H1 (cell line): ENCODE data around the gene SYNJ2BP. TPM values are rescaled to one million over a fixed set of nuclear protein-coding genes. Genes with fewer than 3 reads are reported as not detected.

Experiments
- CTCF ChIA-PET: fragments of 300-600 bp; sonication (Branson Sonifier 250); formaldehyde crosslinking; loops from one replicate; lab custom pipeline; 2021; ENCODE audit not compliant: partially characterized antibody; lab: Charles Lee
- POLR2A ChIA-PET: fragments of 300-600 bp; sonication (Branson Sonifier 250); formaldehyde crosslinking; loops from one replicate; lab custom pipeline; 2021; ENCODE audit warnings: inconsistent platforms; ENCODE audit not compliant: partially characterized antibody; lab: Charles Lee
- DNase-seq, 2 experiments: peaks; one replicate each; pipeline versions ENCODE4 v3.0.0 to v3.0.0-alpha.2; 2010 to 2022; ENCODE audit warnings: low spot score in 2 of 2, low read depth in 1 of 2, mixed read lengths in 1 of 2
- FAIRE-seq: peaks from 2 replicates; lab custom pipeline; 2011; peaks lifted over from hg19 to GRCh38; lab: Jason Lieb, UNC
- H2AFZ ChIP-seq: 2 replicates; pipeline ENCODE4 v1.8.1; 2012; ENCODE audit warnings: low read length, inconsistent platforms
- H2AK5ac ChIP-seq: 2 replicates; pipeline ENCODE4 v1.6.1; 2013; ENCODE audit warnings: low read depth, low read length
- H2BK120ac ChIP-seq: replicated peaks from 2 replicates; pipeline ENCODE3; 2013; ENCODE audit warnings: low read depth, low read length, inconsistent platforms
- H2BK12ac ChIP-seq: 2 replicates; pipeline ENCODE4 v1.6.1; 2013; ENCODE audit warnings: low read depth, low read length
- H2BK15ac ChIP-seq: 2 replicates; pipeline ENCODE4 v1.6.1; 2013; ENCODE audit warnings: low read length
- H2BK20ac ChIP-seq: 2 replicates; pipeline ENCODE4 v1.6.1; 2013; ENCODE audit warnings: low read length
- H2BK5ac ChIP-seq: 2 replicates; pipeline ENCODE4 v1.6.1; 2013; ENCODE audit warnings: low read depth, low read length
- H3K14ac ChIP-seq: 2 replicates; pipeline ENCODE4 v1.6.1; 2013; ENCODE audit warnings: inconsistent platforms; ENCODE audit not compliant: insufficient read length
- H3K18ac ChIP-seq: 2 replicates; pipeline ENCODE4 v1.6.1; 2013; ENCODE audit warnings: low read length; ENCODE audit errors: extremely low read depth
- H3K23ac ChIP-seq: 2 replicates; pipeline ENCODE4 v1.6.1; 2013; ENCODE audit warnings: inconsistent platforms; ENCODE audit not compliant: insufficient read length
- H3K23me2 ChIP-seq: 2 replicates; pipeline ENCODE4 v1.6.1; 2013; ENCODE audit warnings: low read depth, low read length
- H3K27ac ChIP-seq: 2 replicates; pipeline ENCODE4 v1.6.1; 2011; ENCODE audit warnings: low read depth, low read length, inconsistent platforms
- H3K27me3 ChIP-seq, 4 experiments: replicated peaks in 1 of 4; 1 replicate in 1 of 4; 2 replicates in 3 of 4; pipeline versions ENCODE4 v1.6.1 to v1.8.1; 2011 to 2013; ENCODE audit warnings: low read length in 3 of 4, mild to moderate bottlenecking in 3 of 4, inconsistent platforms in 2 of 4, mixed read lengths in 2 of 4, moderate library complexity in 1 of 4; ENCODE audit not compliant: control insufficient read depth in 3 of 4, insufficient read depth in 3 of 4; ENCODE audit errors: extremely low read depth in 1 of 4
- H3K36me3 ChIP-seq, 4 experiments: 2 replicates each; pipeline versions ENCODE4 v1.6.1 to v1.8.1; 2011 to 2013; ENCODE audit warnings: mild to moderate bottlenecking in 4 of 4, low read length in 3 of 4, moderate library complexity in 2 of 4, control low read depth in 1 of 4, inconsistent platforms in 1 of 4; ENCODE audit not compliant: insufficient read depth in 4 of 4, control insufficient read depth in 2 of 4
- H3K4ac ChIP-seq: replicated peaks from 2 replicates; pipeline ENCODE3; 2013; ENCODE audit warnings: low read length, low read depth, mixed read lengths, inconsistent platforms; ENCODE audit not compliant: insufficient read length
- H3K4me1 ChIP-seq, 4 experiments: replicated peaks in 1 of 4; 1 replicate in 1 of 4; 2 replicates in 3 of 4; pipeline versions ENCODE4 v1.6.1 to v1.8.1; 2011 to 2013; ENCODE audit warnings: low read length in 3 of 4, inconsistent platforms in 2 of 4, mixed read lengths in 1 of 4; ENCODE audit not compliant: insufficient read depth in 4 of 4, control insufficient read depth in 3 of 4
- H3K4me2 ChIP-seq, 2 experiments: 2 replicates each; pipeline versions ENCODE4 v1.6.1 to v1.8.1; 2011 to 2013; ENCODE audit warnings: low read depth in 2 of 2, low read length in 2 of 2, control low read depth in 1 of 2, inconsistent platforms in 1 of 2, mild to moderate bottlenecking in 1 of 2; ENCODE audit not compliant: insufficient read depth in 1 of 2
- H3K4me3 ChIP-seq, 4 experiments: fragments of 200-600, 300-600 bp in 1 of 4; sonication (generic), shearing (Covaris generic), sonication (Bioruptor Twin) in 1 of 4; 2 replicates each; pipeline versions ENCODE4 v1.5.1 to v1.8.1; 2011 to 2016; ENCODE audit warnings: low read length in 4 of 4, low read depth in 3 of 4, control low read depth in 2 of 4, inconsistent platforms in 2 of 4, mild to moderate bottlenecking in 2 of 4, mixed read lengths in 1 of 4, moderate library complexity in 1 of 4; ENCODE audit not compliant: insufficient read depth in 2 of 4; ENCODE audit errors: extremely low read depth in 1 of 4
- H3K56ac ChIP-seq: replicated peaks from 2 replicates; pipeline ENCODE3; 2013; ENCODE audit warnings: low read depth, mild to moderate bottlenecking, mixed read lengths, low read length, inconsistent platforms; ENCODE audit not compliant: insufficient read length
- H3K79me1 ChIP-seq: 2 replicates; pipeline ENCODE4 v1.6.1; 2013; ENCODE audit warnings: low read depth, low read length, control low read depth
- H3K79me2 ChIP-seq, 2 experiments: 2 replicates each; pipeline versions ENCODE4 v1.6.1 to v1.8.1; 2012 to 2013; ENCODE audit warnings: low read length in 2 of 2, mild to moderate bottlenecking in 2 of 2, inconsistent platforms in 1 of 2; ENCODE audit not compliant: insufficient read depth in 2 of 2, control insufficient read depth in 1 of 2
- H3K9ac ChIP-seq, 4 experiments: replicated peaks in 1 of 4; 1 replicate in 1 of 4; 2 replicates in 3 of 4; pipeline versions ENCODE4 v1.6.1 to v1.8.1; 2011 to 2013; ENCODE audit warnings: low read depth in 3 of 4, low read length in 3 of 4, control low read depth in 2 of 4, mild to moderate bottlenecking in 2 of 4, moderate library complexity in 2 of 4, inconsistent platforms in 1 of 4; ENCODE audit errors: extremely low read depth in 1 of 4
- H3K9me3 ChIP-seq, 2 experiments: 2 replicates each; pipeline versions ENCODE4 v1.6.1 to v1.8.1; 2012 to 2013; ENCODE audit warnings: mild to moderate bottlenecking in 2 of 2, moderate library complexity in 2 of 2, control low read depth in 1 of 2, inconsistent platforms in 1 of 2, low read depth in 1 of 2, low read length in 1 of 2, mixed read lengths in 1 of 2; ENCODE audit not compliant: insufficient read depth in 2 of 2
- H4K20me1 ChIP-seq, 2 experiments: replicated peaks in 1 of 2; 2 replicates each; pipeline versions ENCODE3 to v1.8.1; 2011 to 2013; ENCODE audit warnings: inconsistent platforms in 2 of 2, low read length in 2 of 2, mild to moderate bottlenecking in 1 of 2; ENCODE audit not compliant: insufficient read depth in 2 of 2, control insufficient read depth in 1 of 2
- H4K5ac ChIP-seq: 2 replicates; pipeline ENCODE4 v1.6.1; 2013; ENCODE audit warnings: low read length, low read depth, mixed read lengths, inconsistent platforms; ENCODE audit not compliant: insufficient read length
- H4K8ac ChIP-seq: 2 replicates; pipeline ENCODE4 v1.8.0; 2013; ENCODE audit warnings: mild to moderate bottlenecking, moderate library complexity, low read length, inconsistent platforms; ENCODE audit not compliant: insufficient read depth; ENCODE audit errors: extremely low read depth
- H4K91ac ChIP-seq: replicated peaks from 2 replicates; pipeline ENCODE3; 2013; ENCODE audit warnings: low read length, mixed read lengths, inconsistent platforms; ENCODE audit not compliant: insufficient read length
- CHD2 ChIP-seq: IDR thresholded peaks from 2 replicates; pipeline ENCODE4 v1.6.1; 2012; ENCODE audit warnings: low read length, improper control_type of control experiment
- CTBP2 ChIP-seq: IDR thresholded peaks from 2 replicates; pipeline ENCODE4 v1.7.0; 2011; ENCODE audit warnings: borderline replicate concordance, mild to moderate bottlenecking, moderate library complexity, mixed read lengths, low read length; ENCODE audit not compliant: insufficient read depth, insufficient read length
- EZH2 ChIP-seq: fragments of 200-600 bp; sonication (generic); IDR thresholded peaks from 2 replicates; pipeline ENCODE4 v1.7.1; 2012; ENCODE audit warnings: low read depth, mild to moderate bottlenecking, moderate library complexity, low read length, inconsistent platforms; ENCODE audit not compliant: severe bottlenecking
- PHF8 ChIP-seq: fragments of 200-600 bp; sonication (generic); conservative IDR thresholded peaks from 2 replicates; pipeline ENCODE4 v1.7.1; 2012; ENCODE audit warnings: low read depth, mild to moderate bottlenecking, inconsistent platforms, low read length, moderate library complexity
- SAP30 ChIP-seq: fragments of 300-600 bp; sonication (generic); IDR thresholded peaks from 2 replicates; pipeline ENCODE4 v1.7.1; 2012; ENCODE audit warnings: low read length, moderate library complexity, mild to moderate bottlenecking, inconsistent platforms; ENCODE audit not compliant: insufficient read depth, insufficient replicate concordance
- TCF12 ChIP-seq: IDR thresholded peaks from 2 replicates; pipeline ENCODE4 v1.6.1; 2011; ENCODE audit warnings: low read depth, mild to moderate bottlenecking, low read length
- USF2 ChIP-seq: IDR thresholded peaks from 2 replicates; pipeline ENCODE4 v1.6.1; 2011; ENCODE audit warnings: low read length, improper control_type of control experiment
- WGBS, 2 experiments: shearing (Covaris generic) in 1 of 2; methylation state at CpG; one replicate each; pipeline versions ENCODE4 v1.1.6 to v1.1.7; 2013 to 2015; ENCODE audit warnings: low lambda C conversion rate in 2 of 2, mixed read lengths in 2 of 2, inconsistent platforms in 1 of 2, low coverage in 1 of 2, missing lambda C conversion rate in 1 of 2; ENCODE audit not compliant: insufficient replicate concordance in 2 of 2, insufficient coverage in 1 of 2, insufficient read length in 1 of 2; ENCODE audit errors: extremely low coverage in 1 of 2, missing lambda C conversion rate in 1 of 2; 5-methylcytosine and 5-hydroxymethylcytosine counted together
- long read RNA-seq, 2 experiments: library from RNA in 1 of 2; library from capped mRNA in 1 of 2; stranded (forward); transcript quantifications; one replicate each; pipeline ENCODE4 v2.0.0, GENCODE V29; 2021; ENCODE audit warnings: inconsistent platforms in 1 of 2
- polyA minus RNA-seq, 3 experiments: library from RNA; depleted of rRNA, polyadenylated mRNA; stranded (reverse); fragments of >200 nt; gene quantifications; 1 replicate in 2 of 3; 2 replicates in 1 of 3; pipeline ENCODE4 v1.2.3, GENCODE V29; 2011
- polyA plus RNA-seq, 7 experiments: library from polyadenylated mRNA; depleted of rRNA in 3 of 7; stranded (reverse) in 5 of 7; unstranded in 2 of 7; fragments of >200 nt in 5 of 7; fragments of 200-250 nt in 2 of 7; gene quantifications; 1 replicate in 5 of 7; 2 replicates in 1 of 7; 4 replicates in 1 of 7; pipeline versions ENCODE4 v1.2.1 to v1.2.3, GENCODE V29; 2011 to 2013; ENCODE audit warnings: missing spikeins in 2 of 7, mixed read lengths in 2 of 7
- total RNA-seq: library from RNA; stranded (reverse); fragmentation: NEBNext Ultra II Directional; extraction: Animal tissue kit (Norgen Biotek cat#: 25700); gene quantifications from 2 replicates; pipeline ENCODE4 v1.2.1, GENCODE V29; 2021

SYNJ2BP gene
- total RNA-seq (29.7 and 30.6 TPM in 2 replicates), polyA plus RNA-seq (2011; rRNA removed) (5.8 and 9.6 TPM in 2 replicates), polyA minus RNA-seq (2011; rRNA and poly(A)+ RNA removed) (14.4 and 25.8 TPM in 2 replicates)
- 12.2 TPM for polyA plus RNA-seq (2011; cell fraction: cytosol; rRNA removed)
- 13.6 TPM for polyA plus RNA-seq (2011; cell fraction: nucleus; rRNA removed)
- 11.6 to 22.8 TPM (median 15.3 TPM) in 4 replicates for polyA plus RNA-seq (2012, experiment 1 of 2)
- polyA plus RNA-seq (2012, experiment 2 of 2): 5.7 TPM
- 24.7 TPM for polyA plus RNA-seq (2013, experiment 1 of 2)
- polyA plus RNA-seq (2013, experiment 2 of 2): 23.0 TPM
- polyA minus RNA-seq (2011; cell fraction: cytosol; rRNA and poly(A)+ RNA removed): 6.5 TPM
- polyA minus RNA-seq (2011; cell fraction: nucleus; rRNA and poly(A)+ RNA removed): 31.6 TPM
- long read RNA-seq, experiment 1, full-length matches to known transcripts: 2 of 10 reads
- long read RNA-seq, experiment 1, partial matches to known transcripts: 0 of 10 reads
- long read RNA-seq, experiment 1, other reads (novel, unspliced or antisense): 8 of 10 reads
- long read RNA-seq, experiment 2, full-length matches to known transcripts: 12 of 13 reads
- long read RNA-seq, experiment 2, partial matches to known transcripts: 0 of 13 reads
- long read RNA-seq, experiment 2, other reads (novel, unspliced or antisense): 1 of 13 reads

- H3K4me3 ChIP-seq: peak within 1 kb of the TSS; percentile 89 to 99 (median 99)
- H3K9me3 ChIP-seq: no peaks in the 10 kb centered on the region
- H3K79me2 ChIP-seq: peaks cover 0 to 43% of the 10 kb centered on the region in 2 experiments; a peak in 2 of 4 replicates
- H2BK12ac ChIP-seq: no peak within 1 kb of the TSS
- CTCF ChIA-PET: no interaction called here
- no peak within 1 kb of the TSS for H2AK5ac ChIP-seq
- peak within 1 kb of the TSS; percentile 62; the same call in 1 of the 2 replicates for H2BK5ac ChIP-seq
- no peak within 1 kb of the TSS for H3K4ac ChIP-seq
- H2AFZ ChIP-seq: peak within 1 kb of the TSS; percentile 93
- POLR2A ChIA-PET: interaction anchor here (1.0 kb wide), 1 partner anchor 109 kb away, joined by 3 read pairs; no protein-coding TSS in a partner anchor
- peaks cover 0 to 4% (median 0%) of the 10 kb centered on the region in 4 experiments; a peak in 1 of 7 replicates for H3K4me1 ChIP-seq
- H3K79me1 ChIP-seq: no peaks in the 10 kb centered on the region
- no peak within 1 kb of the TSS for H4K91ac ChIP-seq
- no peak within 1 kb of the TSS; the same call in 1 of the 2 replicates for H4K8ac ChIP-seq
- H3K9ac ChIP-seq: peak within 1 kb of the TSS; percentile 62 to 92 (median 80)
- no peak within 1 kb of the TSS for H2BK15ac ChIP-seq
- peaks cover 0 to 3% (median 0%) of the 10 kb centered on the region in 4 experiments; a peak in 2 of 8 replicates for H3K36me3 ChIP-seq
- no peaks in the 10 kb centered on the region for H3K27me3 ChIP-seq
- H3K18ac ChIP-seq: no peak within 1 kb of the TSS; the same call in 1 of the 2 replicates
- no peak within 1 kb of the TSS for H2BK20ac ChIP-seq
- H2BK120ac ChIP-seq: no peak within 1 kb of the TSS
- H3K23ac ChIP-seq: no peak within 1 kb of the TSS
- H4K5ac ChIP-seq: peak within 1 kb of the TSS; percentile 67
- H4K20me1 ChIP-seq: peaks cover 2 to 4% of the 10 kb centered on the region in 2 experiments
- peak within 1 kb of the TSS; percentile 68; the same call in 1 of the 2 replicates for H3K27ac ChIP-seq
- FAIRE-seq (peak; percentile 96), DNase-seq (peak; percentile 47 to 78)
- no peak within 1 kb of the TSS for H3K56ac ChIP-seq
- peak within 1 kb of the TSS; percentile 76 to 91 for H3K4me2 ChIP-seq
- H3K14ac ChIP-seq: no peak within 1 kb of the TSS
- WGBS, 2 experiments: 4% methylated on average over 22 of the region's 22 CpGs; no CpG with 5 or more reads in 1 of the 2 experiments
- H3K23me2 ChIP-seq: no peaks in the 10 kb centered on the region
- no peak for TF ChIP-seq TCF12
- TF ChIP-seq SAP30: peak; percentile 55
- no peak for TF ChIP-seq CTBP2
- no peak for TF ChIP-seq USF2
- TF ChIP-seq CHD2: 0 out of 2 replicates have a peak, but pooled peaks have one; percentile 40
- TF ChIP-seq PHF8: peak; percentile 78
- TF ChIP-seq EZH2: no peak
Measured at GRCh38 chr14:70416725-70417349, at the start of gene SYNJ2BP. SYNJ2BP (minus strand) TSS chr14:70417090; CDS start chr14:70416963, 127 bp downstream.
